ENCODE results near the gene F5. TPM values are rescaled to one million over a fixed set of nuclear protein-coding genes. Genes with fewer than 3 reads are reported as not detected.

F5 gene
- under 1 TPM; 0.68 to 0.85 TPM for total RNA-seq

DNA sequence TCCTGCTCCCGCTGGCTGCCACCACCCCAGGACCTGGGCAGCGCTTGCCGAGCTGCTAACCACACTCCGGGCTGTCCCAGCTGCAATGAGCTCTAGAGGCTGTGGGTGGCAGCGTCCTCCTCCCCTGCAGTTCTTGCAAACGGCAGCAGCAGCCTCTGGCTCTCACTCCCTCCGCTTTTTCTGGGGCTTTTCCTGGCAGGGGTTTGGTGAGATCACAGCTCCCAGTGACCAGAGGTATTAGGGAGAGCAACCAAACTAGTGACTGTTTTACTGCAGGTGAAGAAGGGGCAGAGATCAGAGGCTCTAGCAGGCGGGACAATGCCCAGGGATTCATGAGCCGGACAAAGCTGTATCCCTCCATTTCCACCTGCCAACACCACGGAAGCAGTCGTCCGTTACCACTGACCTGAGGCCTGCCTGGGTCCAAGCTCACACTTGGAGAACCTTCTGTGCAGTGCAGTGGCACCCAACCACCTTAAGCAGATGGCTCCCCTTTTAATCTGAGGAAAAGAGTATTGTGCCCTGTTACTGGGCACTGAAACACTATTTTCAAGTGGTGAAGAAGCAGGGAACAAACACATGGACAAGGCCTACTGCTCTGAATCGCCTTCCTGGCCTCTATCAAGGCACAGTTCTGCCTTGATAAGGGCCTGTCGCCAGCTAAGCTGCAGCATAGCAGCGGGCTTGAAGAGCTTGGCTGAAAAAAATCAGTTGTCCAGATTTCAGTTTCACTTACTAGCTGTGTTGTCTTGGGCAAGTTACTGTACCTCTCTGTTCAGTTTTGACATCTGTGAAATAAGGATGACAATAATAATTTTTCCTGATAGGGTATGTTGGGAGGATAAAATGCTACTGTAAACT, at the start of gene F5:
F5 (minus strand) TSS at position 87 of the 861 bp plus-strand sequence. CDS start 95 bp downstream, outside the sequence.
- no peak for DNase-seq (ENCODE audit: low spot score)
- H3K4me3 ChIP-seq = peak within 1 kb of the TSS; percentile 39

DNA sequence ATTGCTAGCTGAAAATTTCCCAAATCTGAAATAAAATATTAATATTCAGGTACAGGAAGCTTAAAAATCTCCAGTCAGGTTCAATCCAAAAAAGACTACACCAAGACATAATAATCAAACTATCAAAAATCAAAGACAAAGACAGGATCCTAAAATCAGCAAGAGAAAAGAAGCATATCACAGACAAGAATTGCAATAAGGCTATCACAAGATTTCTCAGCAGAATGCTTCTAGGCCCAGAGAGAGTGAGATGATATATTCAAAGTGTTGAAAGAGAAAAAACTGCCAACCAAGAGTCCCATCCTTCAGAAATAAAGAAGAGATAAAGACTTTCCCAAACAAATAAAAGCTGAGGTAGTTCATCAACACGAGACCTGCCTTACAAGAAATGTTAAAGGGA, 48.6 kb upstream of the F5 start:
- ATAC-seq (ENCODE audit: insufficient number of reproducible peaks, low FRiP score, low read depth) = no peak
- TF ChIP-seq, protein P1, sequence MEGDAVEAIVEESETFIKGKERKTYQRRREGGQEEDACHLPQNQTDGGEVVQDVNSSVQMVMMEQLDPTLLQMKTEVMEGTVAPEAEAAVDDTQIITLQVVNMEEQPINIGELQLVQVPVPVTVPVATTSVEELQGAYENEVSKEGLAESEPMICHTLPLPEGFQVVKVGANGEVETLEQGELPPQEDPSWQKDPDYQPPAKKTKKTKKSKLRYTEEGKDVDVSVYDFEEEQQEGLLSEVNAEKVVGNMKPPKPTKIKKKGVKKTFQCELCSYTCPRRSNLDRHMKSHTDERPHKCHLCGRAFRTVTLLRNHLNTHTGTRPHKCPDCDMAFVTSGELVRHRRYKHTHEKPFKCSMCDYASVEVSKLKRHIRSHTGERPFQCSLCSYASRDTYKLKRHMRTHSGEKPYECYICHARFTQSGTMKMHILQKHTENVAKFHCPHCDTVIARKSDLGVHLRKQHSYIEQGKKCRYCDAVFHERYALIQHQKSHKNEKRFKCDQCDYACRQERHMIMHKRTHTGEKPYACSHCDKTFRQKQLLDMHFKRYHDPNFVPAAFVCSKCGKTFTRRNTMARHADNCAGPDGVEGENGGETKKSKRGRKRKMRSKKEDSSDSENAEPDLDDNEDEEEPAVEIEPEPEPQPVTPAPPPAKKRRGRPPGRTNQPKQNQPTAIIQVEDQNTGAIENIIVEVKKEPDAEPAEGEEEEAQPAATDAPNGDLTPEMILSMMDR (IDR thresholded peaks at IDR 0.05) = no peak
- H3K36me3 ChIP-seq = no peaks in the 10 kb centered on the region
- H3K9me3 ChIP-seq = peaks cover 28% of the 10 kb centered on the region
- H3K4me1 ChIP-seq (ENCODE audit: control insufficient read depth in 1 of 2, low read depth in 2 of 2) = no peaks in the 10 kb centered on the region
- H3K4me3 ChIP-seq = no peak overlapping the region
- H3K27me3 ChIP-seq (replicated peaks; ENCODE audit: insufficient read depth) = no peaks in the 10 kb centered on the region
- no peak overlapping the region for H3K27ac ChIP-seq
- no peak for DNase-seq (ENCODE audit: low spot score)

More for the DNA sequence above, at the start of gene F5:
- peaks cover 0 to 6% of the 10 kb centered on the region in 2 donors for H3K4me1 ChIP-seq (ENCODE audit: control insufficient read depth in 1 of 2, low read depth in 2 of 2)
- TF ChIP-seq, protein P1 (IDR thresholded peaks at IDR 0.05) = no peak
- H3K36me3 ChIP-seq = no peaks in the 10 kb centered on the region
- H3K27me3 ChIP-seq (replicated peaks; ENCODE audit: insufficient read depth) = no peaks in the 10 kb centered on the region
- no peak for ATAC-seq (ENCODE audit: insufficient number of reproducible peaks, low FRiP score, low read depth)
- no peaks in the 10 kb centered on the region for H3K9me3 ChIP-seq
- H3K27ac ChIP-seq = no peak within 1 kb of the TSS

- Histone ChIP-seq H3K4me1 (ENCODE audit: control insufficient read depth in 1 of 2, low read depth in 2 of 2) (no peaks in the 10 kb centered on the region), H3K27ac (no peak overlapping the region), H3K4me3 (no peak overlapping the region), H3K9me3 (peaks cover 28% of the 10 kb centered on the region), H3K36me3 (no peaks in the 10 kb centered on the region), H3K27me3 (replicated peaks; ENCODE audit: insufficient read depth) (no peaks in the 10 kb centered on the region)
- ATAC-seq (ENCODE audit: insufficient number of reproducible peaks, low FRiP score, low read depth) (no peak), DNase-seq (ENCODE audit: low spot score) (no peak)
- TF ChIP-seq, protein P1 (IDR thresholded peaks at IDR 0.05) = no peak
Measured at GRCh38 chr1:169634145-169634544, 47.9 kb upstream of the F5 start.

- H3K27me3 ChIP-seq (replicated peaks; ENCODE audit: insufficient read depth) = no peaks in the 10 kb centered on the region
- TF ChIP-seq, protein P1 (IDR thresholded peaks at IDR 0.05) = no peak
- no peaks in the 10 kb centered on the region for H3K36me3 ChIP-seq
- peaks cover 23% of the 10 kb centered on the region for H3K9me3 ChIP-seq
- DNase-seq (ENCODE audit: low spot score) = no peak
- no peaks in the 10 kb centered on the region for H3K4me1 ChIP-seq (ENCODE audit: control insufficient read depth in 1 of 2, low read depth in 2 of 2)
- no peak overlapping the region for H3K4me3 ChIP-seq
- no peak for ATAC-seq (ENCODE audit: insufficient number of reproducible peaks, low FRiP score, low read depth)
- H3K27ac ChIP-seq = no peak overlapping the region
Measured at GRCh38 chr1:169631249-169631648, 45.0 kb upstream of the F5 start.

GRCh38 chr1:169630006-169630405, 43.7 kb upstream of the F5 start, which contains the start of gene SELP:
Gene SELP, minus strand, starts transcription at chr1:169630124. Its CDS starts 50 bp downstream, at chr1:169630074.
- no peaks in the 10 kb centered on the region for H3K36me3 ChIP-seq
- no peak within 1 kb of the TSS for H3K27ac ChIP-seq
- DNase-seq (ENCODE audit: low spot score) (no peak), ATAC-seq (ENCODE audit: insufficient number of reproducible peaks, low FRiP score, low read depth) (no peak)
- peaks cover 15% of the 10 kb centered on the region for H3K9me3 ChIP-seq
- H3K27me3 ChIP-seq (replicated peaks; ENCODE audit: insufficient read depth) = no peaks in the 10 kb centered on the region
- no peak within 1 kb of the TSS for H3K4me3 ChIP-seq
- TF ChIP-seq, protein P1 (IDR thresholded peaks at IDR 0.05) = no peak
- H3K4me1 ChIP-seq (ENCODE audit: control insufficient read depth in 1 of 2, low read depth in 2 of 2) = no peaks in the 10 kb centered on the region
